ENCODE data around the gene RBAK.

The RBAK gene

DNA sequence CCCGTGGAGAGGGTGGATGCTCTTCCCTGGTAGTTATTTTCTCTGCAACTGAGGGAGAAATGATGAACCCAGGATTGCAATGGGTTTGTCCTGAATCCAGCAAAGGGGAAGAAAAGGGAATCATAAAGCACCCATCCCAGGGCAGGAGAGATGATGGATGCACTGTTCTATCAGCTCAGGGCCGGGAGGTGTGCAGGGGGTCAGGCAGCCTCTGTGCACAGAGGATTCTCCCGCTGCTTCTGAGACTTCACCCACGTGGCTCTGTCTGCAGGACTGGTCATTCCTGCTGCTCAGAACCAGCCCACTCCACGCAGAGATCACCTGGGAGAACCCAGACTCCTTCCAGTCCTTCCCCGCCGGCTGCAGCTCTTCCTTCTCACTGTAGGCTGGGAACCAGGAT, 70.7 kb downstream of the RBAK start:
- in situ Hi-C loops (cut with HindIII; ENCODE audit: low pct_ligation_motif_present, low pct_unique_long_range_greater_than_20kb, low sequenced_read_pairs): no loop called here
- DNase-seq: no peak

DNA sequence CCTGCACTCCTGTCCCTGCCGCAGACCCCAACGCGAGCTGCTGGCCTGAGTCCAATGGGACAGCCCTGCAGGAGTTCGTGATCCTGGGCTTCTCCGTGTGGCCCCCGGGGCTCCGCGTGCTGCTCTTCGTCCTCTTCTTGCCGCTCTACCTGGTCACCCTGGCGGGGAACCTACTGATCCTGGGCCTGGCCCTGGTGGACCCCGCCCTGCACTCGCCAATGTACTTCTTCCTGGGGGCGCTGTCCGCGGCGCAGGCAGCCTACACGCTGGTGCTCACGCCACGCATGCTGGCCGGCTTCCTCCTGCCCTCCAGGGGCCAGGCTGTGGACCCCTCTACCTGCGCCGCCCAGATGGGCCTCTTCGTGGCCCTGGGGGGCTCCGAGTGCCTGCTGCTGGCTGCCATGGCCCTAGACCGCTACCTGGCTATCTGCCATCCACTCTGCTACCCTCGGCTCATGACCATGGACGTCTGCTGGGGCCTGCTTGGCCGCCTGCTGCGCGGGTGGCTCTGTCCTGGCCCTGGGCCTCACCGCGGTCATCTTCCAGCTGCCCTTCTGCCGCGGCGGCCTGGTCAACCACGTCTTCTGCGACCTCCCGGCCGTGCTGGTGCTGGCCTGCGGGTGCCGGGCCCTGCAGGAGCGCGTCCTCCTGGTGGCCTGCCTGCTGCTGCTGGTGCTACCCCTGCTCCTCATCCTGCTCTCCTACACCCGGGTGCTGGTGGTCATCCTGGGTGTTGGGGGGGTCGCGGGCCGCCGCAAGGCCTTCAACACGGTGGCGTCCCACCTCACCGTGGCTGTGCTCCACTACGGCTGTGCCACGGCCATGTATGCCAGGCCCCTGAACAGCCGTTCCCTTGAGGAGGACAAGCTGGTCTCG, 71.7 kb downstream of the RBAK start:
- in situ Hi-C loops (cut with HindIII; ENCODE audit: low pct_ligation_motif_present, low pct_unique_long_range_greater_than_20kb, low sequenced_read_pairs): no loop called here
- DNase-seq: no peak
